K562 (cell line): ENCODE measurements around the gene SMIM35. TPM values are rescaled to one million over a fixed set of nuclear protein-coding genes. Genes with fewer than 3 reads are reported as not detected.

Experiments
- ATAC-seq: fragments of 200-7000 bp; cut with Tn5 transposase; 3 replicates; pipeline ENCODE4 v1.9.1; 2020; ENCODE audit warnings: moderate library complexity
- BruUV-seq: library from RNA; stranded (reverse); fragments of 400-500 nt; replicated peaks from 2 replicates; lab custom pipeline; 2021; lab: Mats Ljungman, UMichigan
- CTCF ChIA-PET: fragments of 300-600 bp; formaldehyde crosslinking; extraction: SDS; loops from one replicate; lab custom pipeline; 2021; ENCODE audit warnings: low intra/inter-chr PET ratio; lab: Yijun Ruan, JAX
- POLR2A ChIA-PET: fragments of 300-600, 350-650 bp; sonication (Branson Sonifier 250); formaldehyde crosslinking; extraction: SDS; loops from one replicate; lab custom pipeline; 2021; ENCODE audit warnings: antibody characterized with exemption, inconsistent platforms; lab: Yijun Ruan, JAX
- DNase-seq, 4 experiments: peaks; one replicate each; pipeline versions ENCODE4 v3.0.0 to v3.0.0-alpha.2; 2011 to 2018; ENCODE audit warnings: low spot score in 3 of 4, mixed read lengths in 3 of 4; ENCODE audit errors: extremely low read depth in 1 of 4
- FAIRE-seq: peaks from 2 replicates; lab custom pipeline; 2011; peaks lifted over from hg19 to GRCh38; lab: Jason Lieb, UNC
- H2AFZ ChIP-seq: 2 replicates; pipeline ENCODE4 v1.6.0; 2011; ENCODE audit warnings: low read depth, low read length, control low read depth, inconsistent platforms
- H3K27ac ChIP-seq: fragments of 200-600 bp; 3 replicates; pipeline ENCODE4 v1.8.0; 2011; ENCODE audit warnings: low read depth, mild to moderate bottlenecking, control low read depth, inconsistent platforms, low read length, moderate library complexity, mixed read lengths; ENCODE audit errors: extremely low read depth
- H3K27me3 ChIP-seq, 2 experiments: fragments of 300-600 bp in 1 of 2; 2 replicates in 1 of 2; 3 replicates in 1 of 2; pipeline versions ENCODE4 v1.6.0 to v1.8.0; 2011; ENCODE audit warnings: inconsistent platforms in 2 of 2, low read length in 2 of 2, mild to moderate bottlenecking in 1 of 2, mixed read lengths in 1 of 2, moderate library complexity in 1 of 2; ENCODE audit not compliant: control insufficient read depth in 2 of 2, insufficient read depth in 2 of 2
- H3K36me3 ChIP-seq: fragments of 300-600 bp; 3 replicates; pipeline ENCODE4 v1.8.0; 2011; ENCODE audit warnings: mild to moderate bottlenecking, low read length, inconsistent platforms; ENCODE audit not compliant: control insufficient read depth, insufficient read depth
- H3K4me1 ChIP-seq, 2 experiments: fragments of 200-600 bp in 1 of 2; replicated peaks in 1 of 2; 2 replicates in 1 of 2; 3 replicates in 1 of 2; pipeline versions ENCODE4 v1.5.1 to v1.8.0; 2011; ENCODE audit warnings: inconsistent platforms in 2 of 2, low read length in 2 of 2, mild to moderate bottlenecking in 1 of 2, mixed read lengths in 1 of 2, moderate library complexity in 1 of 2; ENCODE audit not compliant: control insufficient read depth in 2 of 2, insufficient read depth in 2 of 2
- H3K4me2 ChIP-seq: 2 replicates; pipeline ENCODE4 v1.6.1; 2011; ENCODE audit warnings: low read length, control low read depth, inconsistent platforms, mixed read lengths; ENCODE audit not compliant: insufficient read depth
- H3K4me3 ChIP-seq: fragments of 200-600 bp; sonication (generic), shearing (Covaris generic); 2 replicates; pipeline ENCODE4 v1.5.1; 2016; ENCODE audit warnings: control low read depth, inconsistent platforms
- H3K79me2 ChIP-seq: fragments of 200-600 bp; 3 replicates; pipeline ENCODE4 v1.8.0; 2011; ENCODE audit warnings: low read length, inconsistent platforms; ENCODE audit not compliant: control insufficient read depth, insufficient read depth
- H3K9ac ChIP-seq, 2 experiments: 2 replicates each; pipeline versions ENCODE4 v1.6.0 to v1.6.1; 2011; ENCODE audit warnings: low read depth in 2 of 2, low read length in 2 of 2, control low read depth in 1 of 2, inconsistent platforms in 1 of 2, mild to moderate bottlenecking in 1 of 2, mixed read lengths in 1 of 2; ENCODE audit not compliant: insufficient read depth in 1 of 2
- H3K9me1 ChIP-seq: one replicate; pipeline ENCODE4 v1.6.0; 2011; ENCODE audit warnings: inconsistent platforms, mild to moderate bottlenecking, low read length, moderate library complexity; ENCODE audit not compliant: control insufficient read depth, insufficient read depth
- H3K9me3 ChIP-seq: replicated peaks from 2 replicates; pipeline ENCODE4 v1.5.1; 2011; ENCODE audit warnings: low read depth, low read length, inconsistent platforms; ENCODE audit not compliant: control insufficient read depth, insufficient read depth
- H4K20me1 ChIP-seq: replicated peaks from 2 replicates; pipeline ENCODE4 v1.6.1; 2011; ENCODE audit warnings: low read length, inconsistent platforms, mixed read lengths; ENCODE audit not compliant: control insufficient read depth, insufficient read depth
- ARHGAP35 ChIP-seq: fragments of 450-650 bp; IDR thresholded peaks from 2 replicates; pipeline ENCODE4 v1.6.1; 2018; ENCODE audit not compliant: partially characterized antibody
- ARID4B ChIP-seq: sonication (generic); formaldehyde crosslinking; IDR thresholded peaks from 2 replicates; pipeline ENCODE4 v1.8.0; 2022; ENCODE audit warnings: mild to moderate bottlenecking, missing genetic modification reagents
- ATF1 ChIP-seq, 2 experiments: fragments of 450-650 bp in 1 of 2; IDR thresholded peaks; 2 replicates each; pipeline ENCODE4 v1.6.1; 2016; ENCODE audit warnings: missing compliant biosample characterization in 1 of 2, missing genetic modification characterization in 1 of 2
- HOMEZ ChIP-seq: fragments of 250-450 bp; sonication (Bioruptor Pico); IDR thresholded peaks from 2 replicates; pipeline ENCODE4 v1.4.0; 2020; ENCODE audit warnings: mild to moderate bottlenecking, moderate library complexity
- HOXB6 ChIP-seq: fragments of 250-450 bp; sonication (Bioruptor Pico); IDR thresholded peaks from 2 replicates; pipeline ENCODE4 v1.5.1; 2022; ENCODE audit warnings: mild to moderate bottlenecking, borderline replicate concordance
- MBD1 ChIP-seq: fragments of 250-450 bp; sonication (Bioruptor Pico); IDR thresholded peaks from 2 replicates; pipeline ENCODE4 v1.8.0; 2022; ENCODE audit warnings: inconsistent platforms
- NCOA4 ChIP-seq: fragments of 450-650 bp; IDR thresholded peaks from 2 replicates; pipeline ENCODE4 v1.6.1; 2018; ENCODE audit warnings: mild to moderate bottlenecking; ENCODE audit not compliant: partially characterized antibody
- SIX5 ChIP-seq, 2 experiments: IDR thresholded peaks; 2 replicates each; pipeline ENCODE4 v1.6.1; 2011; ENCODE audit warnings: low read length in 2 of 2, borderline replicate concordance in 1 of 2, low read depth in 1 of 2, mild to moderate bottlenecking in 1 of 2, moderate library complexity in 1 of 2; ENCODE audit not compliant: insufficient read depth in 1 of 2
- SMAD1 ChIP-seq: fragments of 150-350 bp; IDR thresholded peaks from 2 replicates; pipeline ENCODE4 v1.6.1; 2014; ENCODE audit warnings: low read length, low read depth; ENCODE audit not compliant: partially characterized antibody
- SREBF1 ChIP-seq: fragments of 150-350 bp; IDR thresholded peaks from 2 replicates; pipeline ENCODE4 v1.6.1; 2014; ENCODE audit warnings: antibody characterized with exemption, low read depth, low read length, borderline replicate concordance
- TAL1 ChIP-seq: fragments of 450-650 bp; IDR thresholded peaks from 2 replicates; pipeline ENCODE4 v1.6.1; 2016; ENCODE audit warnings: mild to moderate bottlenecking
- TBP ChIP-seq: optimal IDR thresholded peaks from 2 replicates; pipeline ENCODE3; 2011; ENCODE audit warnings: low read depth, low read length, improper control_type of control experiment
- TCF15 ChIP-seq: fragments of 250-450 bp; sonication (Bioruptor Pico); IDR thresholded peaks from 2 replicates; pipeline ENCODE4 v1.8.0; 2022; ENCODE audit warnings: moderate library complexity, mild to moderate bottlenecking, inconsistent platforms
- ZNF134 ChIP-seq: fragments of 250-450 bp; sonication (Bioruptor Pico); conservative IDR thresholded peaks from 2 replicates; pipeline ENCODE4 v1.4.0; 2020
- WGBS: fragments of 100-300 bp; shearing (Covaris generic); methylation state at CpG from one replicate; pipeline ENCODE4 v1.1.6; 2016; ENCODE audit warnings: low coverage, mixed read lengths; ENCODE audit not compliant: insufficient coverage; ENCODE audit errors: missing lambda C conversion rate; 5-methylcytosine and 5-hydroxymethylcytosine counted together
- in situ Hi-C: fragments of 300-500 bp; cut with MboI; formaldehyde crosslinking; loops from 4 replicates; pipeline ENCODE4 v1.15.0; 2018; ENCODE audit warnings: inconsistent platforms, mixed read lengths
- intact Hi-C: fragments of 100-400 bp; cut with micrococcal nuclease; formaldehyde crosslinking; loops from 2 replicates; pipeline ENCODE4 v1.14.2; 2022
- polyA plus RNA-seq, 8 experiments: library from polyadenylated mRNA; depleted of rRNA in 4 of 8; stranded (reverse) in 5 of 8; unstranded in 3 of 8; fragments of >200 nt; fragmentation: Nextera tagmentation in 2 of 8; fragmentation: Illumina TruSeq in 1 of 8; extraction: Ambion mirVana in 2 of 8; extraction: Trizol in 1 of 8; gene quantifications; 2 replicates each; pipeline versions ENCODE4 v1.2.1 to v1.2.3, GENCODE V29; 2011 to 2014; ENCODE audit warnings: inconsistent platforms in 1 of 8, missing spikeins in 1 of 8
- total RNA-seq, 7 experiments: library from RNA; depleted of rRNA in 6 of 7; stranded (reverse); fragments of >200 nt in 6 of 7; fragmentation: Illumina TruSeq in 2 of 7; extraction: Trizol in 2 of 7; gene quantifications; 2 replicates each; pipeline versions ENCODE4 v1.2.1 to v1.2.3, GENCODE V29; 2011 to 2021; ENCODE audit warnings: low replicate concordance in 1 of 7

The SMIM35 gene
- total and polyA plus RNA-seq, 9 of the 15 experiments (the other 6 are each of a cell fraction or from before 2014, with no cell fraction given), result 0.03 TPM; not detected in 7

- Histone ChIP-seq H3K79me2 (no peaks in the 10 kb centered on the region), H2AFZ (0 out of 2 replicates have a peak overlapping the region, but pooled peaks have one; percentile 12), H3K4me3 (no peak overlapping the region), H3K27me3 (no peaks in the 10 kb centered on the region), H3K4me1 (peaks cover 0 to 11% of the 10 kb centered on the region in 2 experiments; a peak in 3 of 5 replicates), H3K36me3 (no peaks in the 10 kb centered on the region), H3K9me1 (no peaks in the 10 kb centered on the region), H3K9me3 (no peaks in the 10 kb centered on the region), H3K9ac (no peak overlapping the region), H3K4me2 (no peak overlapping the region), H4K20me1 (no peaks in the 10 kb centered on the region), H3K27ac (no peak overlapping the region)
- no TSS peak for BruUV-seq
- intact Hi-C loops (no loop called here), in situ Hi-C loops (no loop called here)
- 85% methylated on average over 7 of the region's 10 CpGs for WGBS
- ChIA-PET POLR2A (no interaction called here), CTCF (no interaction called here)
- DNase-seq (no peak), ATAC-seq (no peak), FAIRE-seq (no peak)
- TF ChIP-seq MBD1 (CRISPR knock-in tag) (no peak), TAL1 (no peak), HOXB6 (CRISPR knock-in tag) (no peak), SMAD1 (no peak), HOMEZ (CRISPR knock-in tag) (no peak), ATF1 (CRISPR knock-in tag; IDR thresholded peaks at IDR 0.05) (no peak), ATF1 (tag; IDR thresholded peaks at IDR 0.05) (no peak), TBP (no peak), ARID4B (no peak), SIX5 (IDR thresholded peaks at IDR 0.05; ENCODE audit: borderline replicate concordance in 1 of 2, insufficient read depth in 1 of 2, low read depth in 1 of 2, low read length in 2 of 2) (no peak), ARHGAP35 (no peak), SREBF1 (no peak), TCF15 (CRISPR knock-in tag) (no peak), ZNF134 (CRISPR knock-in tag) (no peak), NCOA4 (no peak)
These were observed 124.9 kb downstream of the SMIM35 start for GRCh38 chr11:117961896-117962295.
